ENCODE data around the gene RND3. TPM values are rescaled to one million over a fixed set of nuclear protein-coding genes. Genes with fewer than 3 reads are reported as not detected.

The RND3 gene
- total RNA-seq, 2 experiments from 2014 or later = not detected

GRCh38 chr2:150520033-150520432 is 32.6 kb upstream of the RND3 start:
- ChIA-PET CTCF (no interaction called here), POLR2A (no interaction called here)
- intact Hi-C loops (cut with DNase I, micrococcal nuclease) = no loop called here
- peaks cover 4% of the 10 kb centered on the region for H3K27me3 Mint-ChIP-seq
- DNase-seq (no peak), ATAC-seq (no peak)
- no peak overlapping the region for H3K4me3 Mint-ChIP-seq
- no peak overlapping the region for H3K27ac Mint-ChIP-seq
- no peaks in the 10 kb centered on the region for H3K36me3 Mint-ChIP-seq (ENCODE audit: low read depth)
- H3K4me1 Mint-ChIP-seq = no peaks in the 10 kb centered on the region
- peaks cover 7% of the 10 kb centered on the region for H3K9me3 Mint-ChIP-seq (ENCODE audit: low read depth)

- ChIA-PET CTCF (no interaction called here), POLR2A (no interaction called here)
- no peak for ATAC-seq
- no peaks in the 10 kb centered on the region for H3K36me3 Mint-ChIP-seq (ENCODE audit: low read depth)
- H3K27ac Mint-ChIP-seq = no peak overlapping the region
- H3K4me3 Mint-ChIP-seq = no peak overlapping the region
- intact Hi-C loops (cut with DNase I, micrococcal nuclease) = no loop called here
- H3K4me1 Mint-ChIP-seq = no peaks in the 10 kb centered on the region
- no peak for DNase-seq
- H3K27me3 Mint-ChIP-seq = peaks cover 4% of the 10 kb centered on the region
- peaks cover 6% of the 10 kb centered on the region for H3K9me3 Mint-ChIP-seq (ENCODE audit: low read depth)
Measured at GRCh38 chr2:150517951-150518680, 30.6 kb upstream of the RND3 start.

- Mint-ChIP-seq H3K4me1 (no peaks in the 10 kb centered on the region), H3K9me3 (ENCODE audit: low read depth) (no peaks in the 10 kb centered on the region), H3K4me3 (no peak overlapping the region), H3K36me3 (ENCODE audit: low read depth) (no peaks in the 10 kb centered on the region), H3K27me3 (no peaks in the 10 kb centered on the region), H3K27ac (no peak overlapping the region)
- no peak for DNase-seq
- no peak for ATAC-seq
- ChIA-PET CTCF (no interaction called here), POLR2A (no interaction called here)
- intact Hi-C loops (cut with DNase I, micrococcal nuclease) = no loop called here
Measured at GRCh38 chr2:150513647-150514046, 26.2 kb upstream of the RND3 start.

- no peaks in the 10 kb centered on the region for H3K9me3 Mint-ChIP-seq (ENCODE audit: low read depth)
- no peak overlapping the region for H3K4me3 Mint-ChIP-seq
- H3K4me1 Mint-ChIP-seq = no peaks in the 10 kb centered on the region
- DNase-seq (no peak), ATAC-seq (no peak)
- ChIA-PET POLR2A (no interaction called here), CTCF (no interaction called here)
- intact Hi-C loops (cut with DNase I, micrococcal nuclease) = no loop called here
- H3K27ac Mint-ChIP-seq = no peak overlapping the region
- peaks cover 2% of the 10 kb centered on the region for H3K27me3 Mint-ChIP-seq
- no peaks in the 10 kb centered on the region for H3K36me3 Mint-ChIP-seq (ENCODE audit: low read depth)
Measured at GRCh38 chr2:150508497-150509137, 21.1 kb upstream of the RND3 start.

- no peaks in the 10 kb centered on the region for H3K36me3 Mint-ChIP-seq (ENCODE audit: low read depth)
- peaks cover 2% of the 10 kb centered on the region for H3K27me3 Mint-ChIP-seq
- ChIA-PET CTCF (no interaction called here), POLR2A (no interaction called here)
- DNase-seq (no peak), ATAC-seq (no peak)
- no peak overlapping the region for H3K27ac Mint-ChIP-seq
- H3K9me3 Mint-ChIP-seq (ENCODE audit: low read depth) = no peaks in the 10 kb centered on the region
- H3K4me3 Mint-ChIP-seq = no peak overlapping the region
- no peaks in the 10 kb centered on the region for H3K4me1 Mint-ChIP-seq
- intact Hi-C loops (cut with DNase I, micrococcal nuclease) = no loop called here
Measured at GRCh38 chr2:150507071-150507470, 19.6 kb upstream of the RND3 start.

- H3K4me1 Mint-ChIP-seq = no peaks in the 10 kb centered on the region
- CTCF ChIA-PET = no interaction called here
- H3K27ac Mint-ChIP-seq = no peak overlapping the region
- intact Hi-C loops (cut with DNase I, micrococcal nuclease) = no loop called here
- DNase-seq (no peak), ATAC-seq (no peak)
- H3K27me3 Mint-ChIP-seq = peaks cover 2% of the 10 kb centered on the region
- no peaks in the 10 kb centered on the region for H3K9me3 Mint-ChIP-seq (ENCODE audit: low read depth)
- H3K36me3 Mint-ChIP-seq (ENCODE audit: low read depth) = no peaks in the 10 kb centered on the region
- POLR2A ChIA-PET = no interaction called here
- H3K4me3 Mint-ChIP-seq = no peak overlapping the region
Measured at GRCh38 chr2:150505178-150505577, 17.7 kb upstream of the RND3 start.

GRCh38 chr2:150495993-150496627 is 8.6 kb upstream of the RND3 start:
- ChIA-PET CTCF (interaction anchor here (0.5 kb wide), 1 partner anchor 844 kb away, joined by 4 read pairs; no protein-coding TSS in a partner anchor), POLR2A (no interaction called here)
- no peaks in the 10 kb centered on the region for H3K36me3 Mint-ChIP-seq (ENCODE audit: low read depth)
- H3K4me3 Mint-ChIP-seq = no peak overlapping the region
- peaks cover 2% of the 10 kb centered on the region for H3K9me3 Mint-ChIP-seq (ENCODE audit: low read depth)
- H3K27me3 Mint-ChIP-seq = peaks cover 2% of the 10 kb centered on the region
- intact Hi-C loops (cut with DNase I, micrococcal nuclease) = no loop called here
- no peaks in the 10 kb centered on the region for H3K4me1 Mint-ChIP-seq
- DNase-seq (no peak), ATAC-seq (no peak)
- no peak overlapping the region for H3K27ac Mint-ChIP-seq

- ATAC-seq (no peak), DNase-seq (no peak)
- Mint-ChIP-seq H3K36me3 (ENCODE audit: low read depth) (no peaks in the 10 kb centered on the region), H3K4me3 (no peak overlapping the region), H3K27me3 (peaks cover 8% of the 10 kb centered on the region), H3K27ac (no peak overlapping the region), H3K9me3 (ENCODE audit: low read depth) (peaks cover 2% of the 10 kb centered on the region), H3K4me1 (no peaks in the 10 kb centered on the region)
- intact Hi-C loops (cut with DNase I, micrococcal nuclease) = no loop called here
- ChIA-PET POLR2A (no interaction called here), CTCF (no interaction called here)
Measured at GRCh38 chr2:150495001-150495400, 7.5 kb upstream of the RND3 start.

GRCh38 chr2:150494234-150494945 is 6.9 kb upstream of the RND3 start:
- intact Hi-C loops (cut with DNase I, micrococcal nuclease) = no loop called here
- POLR2A ChIA-PET = no interaction called here

GRCh38 chr2:150491943-150492342 is 4.5 kb upstream of the RND3 start:
- Mint-ChIP-seq H3K9me3 (ENCODE audit: low read depth) (no peaks in the 10 kb centered on the region), H3K27ac (no peak overlapping the region), H3K4me1 (no peaks in the 10 kb centered on the region), H3K36me3 (ENCODE audit: low read depth) (no peaks in the 10 kb centered on the region), H3K4me3 (no peak overlapping the region), H3K27me3 (peaks cover 23% of the 10 kb centered on the region)
- intact Hi-C loops (cut with DNase I, micrococcal nuclease) = no loop called here
- ChIA-PET CTCF (no interaction called here), POLR2A (no interaction called here)
- no peak for DNase-seq
- ATAC-seq = no peak

More at GRCh38 chr2:150494234-150494945, 6.9 kb upstream of the RND3 start:
- no peak for DNase-seq
- peaks cover 11% of the 10 kb centered on the region for H3K27me3 Mint-ChIP-seq
- no peak overlapping the region for H3K27ac Mint-ChIP-seq
- no peaks in the 10 kb centered on the region for H3K36me3 Mint-ChIP-seq (ENCODE audit: low read depth)
- CTCF ChIA-PET = interaction anchor here (0.6 kb wide), 1 partner anchor 1478 kb away, joined by 3 read pairs; no protein-coding TSS in a partner anchor
- ATAC-seq = no peak
- H3K4me1 Mint-ChIP-seq = no peaks in the 10 kb centered on the region
- peaks cover under 1% of the 10 kb centered on the region for H3K9me3 Mint-ChIP-seq (ENCODE audit: low read depth)
- H3K4me3 Mint-ChIP-seq = no peak overlapping the region

GRCh38 chr2:150491430-150491829 is 4.0 kb upstream of the RND3 start:
- ATAC-seq (no peak), DNase-seq (no peak)
- Mint-ChIP-seq H3K9me3 (ENCODE audit: low read depth) (no peaks in the 10 kb centered on the region), H3K27me3 (peaks cover 28% of the 10 kb centered on the region), H3K4me1 (peaks cover 5% of the 10 kb centered on the region), H3K4me3 (no peak overlapping the region), H3K36me3 (ENCODE audit: low read depth) (no peaks in the 10 kb centered on the region), H3K27ac (no peak overlapping the region)
- intact Hi-C loops (cut with DNase I, micrococcal nuclease) = no loop called here
- ChIA-PET POLR2A (no interaction called here), CTCF (no interaction called here)

- no peak overlapping the region for H3K4me3 Mint-ChIP-seq
- no peaks in the 10 kb centered on the region for H3K36me3 Mint-ChIP-seq (ENCODE audit: low read depth)
- DNase-seq = no peak
- peaks cover 10% of the 10 kb centered on the region for H3K4me1 Mint-ChIP-seq
- POLR2A ChIA-PET = no interaction called here
- H3K27me3 Mint-ChIP-seq = peaks cover 38% of the 10 kb centered on the region
- no peaks in the 10 kb centered on the region for H3K9me3 Mint-ChIP-seq (ENCODE audit: low read depth)
- intact Hi-C loops (cut with DNase I, micrococcal nuclease) = no loop called here
- ATAC-seq = no peak
- no peak overlapping the region for H3K27ac Mint-ChIP-seq
- CTCF ChIA-PET = no interaction called here
Measured at GRCh38 chr2:150490466-150490865, 3.0 kb upstream of the RND3 start.
